ENCODE results near the gene CYP2U1.
"Not testable (repeated sequence)": the region's sequence is repeated elsewhere in the genome, so short reads cannot be mapped to it uniquely, and the experiment has no call there.

Gene CYP2U1

GRCh38 chr4:107930821-107931774, at the start of gene CYP2U1:
Gene CYP2U1, plus strand, starts transcription at chr4:107931549. Its CDS starts 95 bp downstream, at chr4:107931644.
- DNase-seq (ENCODE audit: low read depth) = peak; percentile 37

- no peak for DNase-seq (ENCODE audit: low read depth)
Measured at GRCh38 chr4:107885865-107886264, 45.5 kb upstream of the CYP2U1 start.

GRCh38 chr4:107888237-107888636, 43.1 kb upstream of the CYP2U1 start:
- DNase-seq (ENCODE audit: low read depth) = no peak

- no peak for DNase-seq (ENCODE audit: low read depth)
Measured at GRCh38 chr4:107890779-107891178, 40.6 kb upstream of the CYP2U1 start.

- DNase-seq (ENCODE audit: low read depth) = no peak
Measured at GRCh38 chr4:107891299-107891698, 40.0 kb upstream of the CYP2U1 start.

GRCh38 chr4:107893171-107894137, 37.9 kb upstream of the CYP2U1 start:
- DNase-seq (ENCODE audit: low read depth) = no peak

- DNase-seq (ENCODE audit: low read depth) = no peak
Measured at GRCh38 chr4:107894138-107894603, 37.2 kb upstream of the CYP2U1 start.

GRCh38 chr4:107896158-107896645, 35.1 kb upstream of the CYP2U1 start:
- DNase-seq (ENCODE audit: low read depth) = peak; percentile 92

- peak; percentile 29 for DNase-seq (ENCODE audit: low read depth)
Measured at GRCh38 chr4:107896646-107897045, 34.7 kb upstream of the CYP2U1 start.

- no peak for DNase-seq (ENCODE audit: low read depth)
Measured at GRCh38 chr4:107897823-107898222, 33.5 kb upstream of the CYP2U1 start.

- no peak for DNase-seq (ENCODE audit: low read depth)
Measured at GRCh38 chr4:107900067-107900466, 31.3 kb upstream of the CYP2U1 start.

GRCh38 chr4:107900508-107900907, 30.8 kb upstream of the CYP2U1 start:
- DNase-seq (ENCODE audit: low read depth) = no peak

- no peak for DNase-seq (ENCODE audit: low read depth)
Measured at GRCh38 chr4:107901213-107901934, 30.0 kb upstream of the CYP2U1 start.

GRCh38 chr4:107902715-107903114, 28.6 kb upstream of the CYP2U1 start:
- no peak for DNase-seq (ENCODE audit: low read depth)

GRCh38 chr4:107905082-107905481, 26.3 kb upstream of the CYP2U1 start:
- not testable (repeated sequence) for DNase-seq (ENCODE audit: low read depth)

- no peak for DNase-seq (ENCODE audit: low read depth)
Measured at GRCh38 chr4:107906458-107907100, 24.8 kb upstream of the CYP2U1 start.

GRCh38 chr4:107908377-107908776, 23.0 kb upstream of the CYP2U1 start:
- DNase-seq (ENCODE audit: low read depth) = no peak

- DNase-seq (ENCODE audit: low read depth) = no peak
Measured at GRCh38 chr4:107913283-107913899, 18.0 kb upstream of the CYP2U1 start.

- no peak for DNase-seq (ENCODE audit: low read depth)
Measured at GRCh38 chr4:107915220-107915619, 16.1 kb upstream of the CYP2U1 start.

- DNase-seq (ENCODE audit: low read depth) = no peak
Measured at GRCh38 chr4:107916623-107917022, 14.7 kb upstream of the CYP2U1 start.

GRCh38 chr4:107917500-107917899, 13.8 kb upstream of the CYP2U1 start:
- DNase-seq (ENCODE audit: low read depth) = no peak

Data from GM04503 (cell line).